Astrocyte (in vitro differentiated cells and primary cell): Measurements from ENCODE around the gene RCOR1. TPM values are rescaled to one million over a fixed set of nuclear protein-coding genes. Genes with fewer than 3 reads are reported as not detected.

Experiments
- DNase-seq: peaks from one replicate; pipeline ENCODE4 v3.0.0-alpha.2; 2010; ENCODE audit warnings: low read depth
- FAIRE-seq: peaks from 2 replicates; lab custom pipeline; 2011; peaks lifted over from hg19 to GRCh38; lab: Jason Lieb, UNC
- H2AFZ ChIP-seq: 2 replicates; pipeline ENCODE4 v1.6.0; 2012; ENCODE audit warnings: low read depth, low read length, inconsistent platforms
- H3K27ac ChIP-seq: 2 replicates; pipeline ENCODE4 v1.5.1; 2011; ENCODE audit warnings: low read depth, low read length, inconsistent platforms
- H3K27me3 ChIP-seq: 2 replicates; pipeline ENCODE4 v1.6.0; 2011; ENCODE audit warnings: low read length, inconsistent platforms; ENCODE audit not compliant: insufficient read depth
- H3K36me3 ChIP-seq: 2 replicates; pipeline ENCODE4 v1.5.1; 2011; ENCODE audit warnings: low read length, inconsistent platforms; ENCODE audit not compliant: insufficient read depth
- H3K4me1 ChIP-seq: 2 replicates; pipeline ENCODE4 v1.5.1; 2011; ENCODE audit warnings: low read length, inconsistent platforms; ENCODE audit not compliant: insufficient read depth
- H3K4me2 ChIP-seq: 2 replicates; pipeline ENCODE4 v1.6.0; 2012; ENCODE audit warnings: low read length, inconsistent platforms
- H3K4me3 ChIP-seq: 2 replicates; pipeline ENCODE4 v1.5.1; 2011; ENCODE audit warnings: low read depth, mild to moderate bottlenecking, low read length, inconsistent platforms; ENCODE audit not compliant: insufficient read depth
- H3K79me2 ChIP-seq: 2 replicates; pipeline ENCODE4 v1.6.0; 2012; ENCODE audit warnings: mild to moderate bottlenecking, low read length, inconsistent platforms; ENCODE audit not compliant: insufficient read depth
- H3K9ac ChIP-seq: 2 replicates; pipeline ENCODE4 v1.6.0; 2012; ENCODE audit warnings: mild to moderate bottlenecking, low read length, inconsistent platforms
- H3K9me3 ChIP-seq: 2 replicates; pipeline ENCODE4 v1.5.1; 2012; ENCODE audit warnings: low read depth, mild to moderate bottlenecking, low read length, inconsistent platforms; ENCODE audit not compliant: insufficient read depth
- H4K20me1 ChIP-seq: 2 replicates; pipeline ENCODE4 v1.6.0; 2012; ENCODE audit warnings: low read length, inconsistent platforms; ENCODE audit not compliant: insufficient read depth
- H3K27ac Mint-ChIP-seq: one replicate; pipeline ENCODE4 v1.8.0; 2021; ENCODE audit warnings: mild to moderate bottlenecking, mixed read lengths; ENCODE audit not compliant: unreplicated experiment
- H3K27me3 Mint-ChIP-seq: one replicate; pipeline ENCODE4 v1.8.0; 2021; ENCODE audit warnings: low read depth, mixed read lengths; ENCODE audit not compliant: unreplicated experiment
- H3K36me3 Mint-ChIP-seq: one replicate; pipeline ENCODE4 v1.8.0; 2021; ENCODE audit warnings: low read depth, mixed read lengths; ENCODE audit not compliant: unreplicated experiment
- H3K4me1 Mint-ChIP-seq: one replicate; pipeline ENCODE4 v1.8.0; 2021; ENCODE audit warnings: low read depth, mixed read lengths; ENCODE audit not compliant: unreplicated experiment
- H3K4me3 Mint-ChIP-seq: one replicate; pipeline ENCODE4 v1.8.0; 2021; ENCODE audit warnings: mild to moderate bottlenecking, moderate library complexity, mixed read lengths; ENCODE audit not compliant: unreplicated experiment
- H3K9me3 Mint-ChIP-seq: one replicate; pipeline ENCODE4 v1.8.0; 2021; ENCODE audit warnings: mild to moderate bottlenecking, mixed read lengths; ENCODE audit not compliant: unreplicated experiment
- CTCF ChIP-seq: IDR thresholded peaks from 2 replicates; pipeline ENCODE4 v1.5.1; 2011; ENCODE audit warnings: low read depth, mild to moderate bottlenecking, inconsistent platforms, low read length, moderate library complexity; ENCODE audit not compliant: insufficient read depth
- EZH2 ChIP-seq: IDR thresholded peaks from 2 replicates; pipeline ENCODE4 v1.6.1; 2012; ENCODE audit warnings: mild to moderate bottlenecking, low read length, inconsistent platforms; ENCODE audit not compliant: insufficient read depth
- total RNA-seq: library from RNA; stranded (reverse); gene quantifications from 2 replicates; pipeline ENCODE4 v1.2.1, GENCODE V29; 2021

RCOR1 gene
- total RNA-seq, 1 donor from 2014 or later, result 31.0 TPM

- H3K4me2 ChIP-seq, result no peak overlapping the region
- peaks cover 40% of the 10 kb centered on the region for H3K79me2 ChIP-seq
- Mint-ChIP-seq H3K36me3 (peaks cover 3% of the 10 kb centered on the region), H3K27me3 (no peaks in the 10 kb centered on the region), H3K4me1 (peaks cover 2% of the 10 kb centered on the region), H3K4me3 (no peak overlapping the region), H3K9me3 (no peaks in the 10 kb centered on the region), H3K27ac (no peak overlapping the region)
- H3K4me1 ChIP-seq, result no peaks in the 10 kb centered on the region
- no peak for TF ChIP-seq CTCF
- TF ChIP-seq EZH2, result no peak
- DNase-seq (no peak), FAIRE-seq (no peak)
- no peak overlapping the region for H3K9ac ChIP-seq
- H4K20me1 ChIP-seq, result peaks cover 60% of the 10 kb centered on the region
- no peaks in the 10 kb centered on the region for H3K9me3 ChIP-seq
- H3K27me3 ChIP-seq, result no peaks in the 10 kb centered on the region
- no peak overlapping the region for H3K4me3 ChIP-seq
- H3K27ac ChIP-seq, result no peak overlapping the region
- peaks cover 3% of the 10 kb centered on the region for H3K36me3 ChIP-seq
- H2AFZ ChIP-seq, result no peak overlapping the region
Measured at GRCh38 chr14:102684298-102684663, 91.8 kb downstream of the RCOR1 start.

GRCh38 chr14:102686196-102686801, 93.8 kb downstream of the RCOR1 start:
- TF ChIP-seq CTCF, result no peak
- no peak for TF ChIP-seq EZH2

GRCh38 chr14:102688290-102688689, 95.8 kb downstream of the RCOR1 start:
- no peak overlapping the region for H3K4me2 ChIP-seq
- no peak for FAIRE-seq

More at GRCh38 chr14:102686196-102686801, 93.8 kb downstream of the RCOR1 start:
- no peak overlapping the region for H3K27ac ChIP-seq
- Mint-ChIP-seq H3K4me3 (no peak overlapping the region), H3K36me3 (peaks cover 3% of the 10 kb centered on the region), H3K9me3 (no peaks in the 10 kb centered on the region), H3K27ac (no peak overlapping the region), H3K4me1 (peaks cover 2% of the 10 kb centered on the region), H3K27me3 (no peaks in the 10 kb centered on the region)
- no peak overlapping the region for H2AFZ ChIP-seq
- H3K9me3 ChIP-seq, result no peaks in the 10 kb centered on the region
- H3K4me1 ChIP-seq, result no peaks in the 10 kb centered on the region
- DNase-seq (no peak), FAIRE-seq (no peak)
- H3K4me2 ChIP-seq, result no peak overlapping the region
- peaks cover 61% of the 10 kb centered on the region for H4K20me1 ChIP-seq
- no peaks in the 10 kb centered on the region for H3K27me3 ChIP-seq
- H3K4me3 ChIP-seq, result no peak overlapping the region
- H3K79me2 ChIP-seq, result peaks cover 47% of the 10 kb centered on the region
- peaks cover 3% of the 10 kb centered on the region for H3K36me3 ChIP-seq
- no peak overlapping the region for H3K9ac ChIP-seq

More at GRCh38 chr14:102688290-102688689, 95.8 kb downstream of the RCOR1 start:
- Mint-ChIP-seq H3K36me3 (peaks cover 2% of the 10 kb centered on the region), H3K9me3 (no peaks in the 10 kb centered on the region), H3K4me1 (peaks cover 6% of the 10 kb centered on the region), H3K27ac (no peak overlapping the region), H3K4me3 (no peak overlapping the region), H3K27me3 (no peaks in the 10 kb centered on the region)
- no peak overlapping the region for H2AFZ ChIP-seq
- TF ChIP-seq CTCF, result no peak
- TF ChIP-seq EZH2, result no peak
- H3K36me3 ChIP-seq, result peaks cover 3% of the 10 kb centered on the region
- H3K27ac ChIP-seq, result no peak overlapping the region
- no peaks in the 10 kb centered on the region for H3K27me3 ChIP-seq
- no peak for DNase-seq
- H3K79me2 ChIP-seq, result peaks cover 47% of the 10 kb centered on the region
- no peaks in the 10 kb centered on the region for H3K9me3 ChIP-seq
- H3K4me1 ChIP-seq, result no peaks in the 10 kb centered on the region
- no peak overlapping the region for H3K4me3 ChIP-seq
- peaks cover 71% of the 10 kb centered on the region for H4K20me1 ChIP-seq
- H3K9ac ChIP-seq, result no peak overlapping the region
